GM21515 (cell line): Measurements from ENCODE around the gene ARHGAP40.

Experiments
- ATAC-seq: cut with Tn5 transposase; IDR thresholded peaks from one replicate; pipeline ENCODE4 v1.9.1; 2021; ENCODE audit not compliant: unreplicated experiment

ARHGAP40 gene

DNA sequence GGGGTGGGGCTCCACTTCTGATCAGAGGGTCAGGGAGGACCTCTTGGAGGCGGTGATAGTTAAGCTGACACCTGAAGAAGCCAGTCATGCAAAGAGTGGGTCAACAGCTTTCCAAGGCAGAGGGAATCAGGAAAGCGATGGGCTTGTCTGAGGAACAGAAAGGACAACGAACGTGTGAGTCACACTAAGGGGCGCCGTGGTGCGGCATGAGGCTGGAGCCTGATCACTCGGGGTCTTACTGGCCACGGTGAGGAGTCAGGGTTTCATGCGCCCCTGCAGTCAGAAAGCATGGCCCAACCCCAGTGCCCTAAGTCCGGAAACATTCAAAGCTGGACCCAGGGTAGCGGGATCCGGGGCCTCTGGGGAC lies 72.1 kb downstream of the ARHGAP40 start:
- no peak for ATAC-seq

DNA sequence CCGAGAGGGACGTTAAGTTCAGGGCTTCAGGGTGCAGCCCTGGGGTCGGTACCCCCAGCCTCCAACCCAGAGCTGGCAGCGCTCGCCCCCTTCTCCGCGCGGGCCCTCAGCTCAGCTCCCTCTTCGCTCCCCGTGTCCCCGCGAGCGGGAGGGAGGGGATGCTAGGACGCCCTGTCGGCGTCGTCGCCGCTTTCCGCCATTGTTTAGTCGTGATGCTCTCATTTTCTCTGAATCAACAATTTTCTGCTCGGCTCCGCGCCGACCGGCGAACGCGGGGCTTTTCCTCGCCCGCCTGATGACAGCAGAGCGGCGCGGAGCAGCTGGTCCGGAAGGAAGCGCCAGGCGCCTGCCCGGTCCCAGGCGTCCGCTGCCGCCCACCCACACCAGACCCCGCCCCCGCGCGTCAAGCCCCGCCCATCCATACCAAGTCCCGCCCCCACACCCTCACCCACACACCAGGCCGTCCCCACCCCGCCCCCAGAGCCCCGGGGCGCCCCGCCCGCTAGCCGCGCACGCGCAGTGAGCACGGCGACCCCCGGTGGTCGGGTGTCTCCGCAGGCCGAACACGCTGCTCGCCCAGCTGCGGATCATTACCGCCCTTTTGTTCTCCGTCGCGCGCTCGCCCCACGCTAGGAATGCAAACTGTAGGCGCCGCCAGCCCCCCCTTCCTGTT lies 72.6 kb downstream of the ARHGAP40 start:
- ATAC-seq, result peak; percentile 57

DNA sequence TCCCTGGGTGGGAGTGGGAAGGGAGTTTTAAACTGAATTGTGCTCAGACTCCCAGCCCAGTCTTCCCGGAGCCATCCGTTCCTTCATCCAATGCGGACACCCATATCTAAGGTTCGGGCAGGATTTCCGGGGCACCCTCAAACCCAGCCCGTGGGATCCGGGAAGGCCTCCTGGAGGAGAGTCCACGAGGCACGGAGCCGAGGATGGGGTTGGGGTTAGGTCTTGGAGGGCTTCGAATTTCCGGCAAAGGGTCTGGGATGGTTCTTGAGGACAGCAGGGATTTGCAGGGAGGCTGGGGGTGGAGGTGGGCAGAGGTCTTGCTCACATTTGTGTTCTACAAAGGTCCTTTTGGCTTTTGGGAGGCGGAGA lies 73.1 kb downstream of the ARHGAP40 start:
- no peak for ATAC-seq

DNA sequence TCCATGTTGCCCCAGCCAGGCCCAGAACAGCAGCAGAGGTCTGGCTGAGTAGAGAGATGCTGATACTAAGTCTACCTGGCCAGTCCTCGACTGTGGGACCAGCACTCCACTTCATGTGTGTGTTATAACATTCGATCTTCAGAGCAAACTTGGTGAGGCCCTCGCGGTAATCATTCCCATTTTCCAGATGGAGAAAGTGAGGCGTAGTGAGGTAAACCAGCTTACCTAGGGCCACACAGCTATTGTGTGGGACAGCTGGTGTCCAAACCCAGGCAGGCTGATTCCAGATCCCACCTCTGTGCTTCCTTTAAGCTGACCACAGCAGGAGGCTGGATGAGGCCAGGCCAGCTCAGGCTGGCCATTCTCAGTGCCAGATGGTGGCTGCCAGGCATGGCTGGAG lies 75.0 kb downstream of the ARHGAP40 start:
- ATAC-seq, result no peak

DNA sequence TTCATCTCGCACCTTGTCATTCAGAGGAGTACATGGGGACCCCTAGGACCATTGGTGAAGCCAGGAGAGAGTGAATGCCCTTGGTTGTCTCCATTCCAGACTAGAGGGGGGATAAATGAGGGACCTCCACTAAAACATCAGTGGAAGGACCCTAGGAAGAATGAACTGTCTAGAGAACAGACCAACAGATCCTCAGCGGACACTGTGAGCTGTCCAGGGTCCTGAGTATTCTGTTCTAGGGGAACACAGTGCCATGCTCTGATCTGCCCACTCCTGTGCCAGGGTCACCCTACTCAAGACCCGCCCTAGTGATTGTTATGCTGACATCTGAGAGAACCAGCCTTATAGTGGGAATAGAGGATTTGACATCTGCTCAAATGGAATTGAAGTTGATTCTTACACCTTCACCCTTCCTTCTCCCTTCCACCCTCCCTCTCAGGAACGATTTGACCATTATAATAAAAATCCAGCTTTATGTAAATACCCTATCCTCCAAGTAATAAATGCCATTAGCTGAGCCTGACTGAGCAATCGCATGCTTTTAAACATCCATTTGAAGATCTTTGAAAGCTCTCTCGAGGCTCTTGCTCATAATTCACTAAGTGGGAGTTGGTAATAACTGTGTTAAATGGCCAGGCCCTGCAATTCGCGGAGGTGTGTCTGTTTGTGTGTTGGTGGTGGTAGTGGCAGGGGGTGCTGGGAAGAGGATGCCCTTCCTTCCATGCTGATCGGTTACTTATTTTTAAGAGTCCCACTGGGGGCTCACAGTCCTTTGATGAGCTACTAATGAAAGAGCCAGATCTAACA lies 79.1 kb downstream of the ARHGAP40 start:
- ATAC-seq, result no peak

- no peak for ATAC-seq
These were observed 83.7 kb downstream of the ARHGAP40 start for GRCh38 chr20:38685271-38685670.

- ATAC-seq, result no peak
These were observed 84.4 kb downstream of the ARHGAP40 start for GRCh38 chr20:38685853-38686473.

DNA sequence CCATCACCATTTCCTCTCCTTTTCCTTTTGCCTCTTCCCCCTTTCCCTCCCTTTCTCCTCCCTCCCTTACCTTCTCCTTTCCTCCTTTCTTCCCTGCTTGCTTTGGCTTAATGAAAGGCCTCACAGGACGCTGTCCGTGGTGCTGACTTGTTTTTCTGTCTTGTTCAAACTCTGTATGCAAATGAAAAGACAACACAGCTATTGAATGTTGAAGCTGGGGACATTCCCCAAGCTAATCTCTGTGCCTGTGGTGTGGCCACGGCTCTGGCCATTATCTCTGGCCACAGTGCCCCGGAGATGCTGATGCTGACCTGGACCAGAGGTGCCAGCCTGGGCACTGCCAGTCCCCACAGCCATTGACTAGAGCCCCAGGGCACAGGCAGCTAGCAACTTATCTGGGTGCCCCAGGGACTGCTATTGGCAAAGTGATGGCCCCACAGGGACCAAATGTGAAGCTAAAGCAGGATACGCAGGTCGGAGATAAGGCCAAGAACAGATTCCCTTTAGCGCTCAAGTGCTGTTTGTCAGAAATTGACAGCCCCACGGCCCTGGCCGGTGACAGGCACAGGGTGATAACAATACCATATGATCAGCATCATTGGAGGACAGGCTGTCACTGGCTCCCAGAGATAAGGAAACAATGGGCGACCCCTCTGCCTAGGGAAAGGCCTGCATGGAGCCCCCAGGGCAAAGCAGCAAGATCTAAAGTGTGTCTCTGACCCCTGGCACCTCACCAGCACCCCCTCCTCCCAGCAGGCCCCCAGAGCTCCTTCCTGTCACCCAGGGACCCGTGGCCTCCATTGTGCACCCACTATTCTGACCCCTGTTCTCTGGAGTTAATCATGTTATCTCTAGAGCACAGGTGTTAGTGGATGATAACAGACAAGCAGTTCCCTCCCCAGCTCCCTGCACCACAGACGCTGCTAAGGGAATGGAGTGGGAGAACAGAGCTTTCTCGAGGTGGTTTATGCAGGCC lies 91.1 kb downstream of the ARHGAP40 start:
- no peak for ATAC-seq

DNA sequence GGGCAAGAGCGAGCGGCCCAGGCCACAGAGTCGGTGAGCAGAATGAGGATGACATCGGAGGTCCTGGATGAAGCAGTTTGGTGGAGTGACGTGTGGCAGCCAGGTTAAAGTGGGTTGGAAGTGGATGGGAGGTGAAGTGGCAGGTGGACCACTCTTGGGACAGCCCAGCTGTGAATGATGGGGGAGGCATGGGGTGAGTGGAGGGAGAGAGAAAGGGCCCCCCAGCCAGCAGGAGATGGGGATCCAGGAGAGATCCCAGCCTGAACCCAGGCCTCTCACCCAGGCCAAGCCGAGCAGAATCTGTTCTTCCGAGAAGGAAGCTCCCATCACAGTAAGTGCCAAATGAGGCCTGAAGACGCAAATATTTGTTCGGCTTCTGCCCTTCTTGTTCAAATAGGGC lies 95.7 kb downstream of the ARHGAP40 start:
- no peak for ATAC-seq

DNA sequence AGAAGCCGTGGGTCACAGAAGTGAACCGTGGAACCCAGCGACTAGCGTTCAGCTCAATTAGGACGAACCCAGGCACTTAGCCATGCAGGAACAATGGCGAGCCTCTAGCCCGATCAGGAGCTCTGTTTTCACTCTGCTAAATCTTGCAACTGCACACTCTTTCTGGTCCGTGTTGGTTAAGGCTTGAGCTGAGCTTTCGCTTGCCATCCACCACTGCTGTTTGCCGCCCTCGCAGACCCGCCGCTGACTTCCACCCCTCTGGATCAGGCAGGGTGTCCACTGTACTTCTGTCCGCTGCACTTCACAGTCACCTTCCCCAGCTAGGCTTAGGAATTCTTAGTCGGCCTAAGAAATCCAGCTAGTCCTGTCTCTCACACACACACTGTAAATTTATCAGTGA lies 96.9 kb downstream of the ARHGAP40 start:
- no peak for ATAC-seq

- ATAC-seq, result no peak
These were observed 98.5 kb downstream of the ARHGAP40 start for GRCh38 chr20:38700141-38700540.
